Measurements from ENCODE around the gene TTLL12.

DNA sequence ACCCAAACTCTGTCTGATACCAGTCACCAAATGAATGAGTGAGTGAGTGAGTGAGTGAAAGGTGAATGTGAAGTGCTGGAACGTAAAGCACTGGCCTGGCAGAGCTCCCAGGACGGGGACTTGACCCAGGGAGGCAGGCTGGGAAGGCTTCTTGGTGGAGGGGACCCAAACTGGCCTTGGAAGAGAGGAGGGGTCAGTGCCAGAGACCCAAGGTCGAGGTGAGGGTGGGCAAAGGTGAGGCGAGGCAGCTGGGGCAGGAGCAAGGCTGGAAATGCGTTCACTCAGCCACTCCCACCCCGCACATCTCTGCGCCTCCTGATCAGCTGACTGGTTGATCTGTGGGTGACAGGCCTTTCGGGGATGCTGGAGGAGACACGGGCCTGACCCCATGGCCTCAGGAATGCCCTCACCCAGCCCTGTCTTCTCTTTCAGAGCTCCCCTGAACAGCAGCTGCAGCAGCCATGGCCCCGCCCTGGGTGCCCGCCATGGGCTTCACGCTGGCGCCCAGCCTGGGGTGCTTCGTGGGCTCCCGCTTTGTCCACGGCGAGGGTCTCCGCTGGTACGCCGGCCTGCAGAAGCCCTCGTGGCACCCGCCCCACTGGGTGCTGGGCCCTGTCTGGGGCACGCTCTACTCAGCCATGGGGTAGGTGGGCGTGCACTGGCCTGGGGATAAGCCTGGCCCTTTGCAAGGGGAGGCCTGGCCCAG is 28.0 kb downstream of the TTLL12 start:
- TF ChIP-seq, protein P1, sequence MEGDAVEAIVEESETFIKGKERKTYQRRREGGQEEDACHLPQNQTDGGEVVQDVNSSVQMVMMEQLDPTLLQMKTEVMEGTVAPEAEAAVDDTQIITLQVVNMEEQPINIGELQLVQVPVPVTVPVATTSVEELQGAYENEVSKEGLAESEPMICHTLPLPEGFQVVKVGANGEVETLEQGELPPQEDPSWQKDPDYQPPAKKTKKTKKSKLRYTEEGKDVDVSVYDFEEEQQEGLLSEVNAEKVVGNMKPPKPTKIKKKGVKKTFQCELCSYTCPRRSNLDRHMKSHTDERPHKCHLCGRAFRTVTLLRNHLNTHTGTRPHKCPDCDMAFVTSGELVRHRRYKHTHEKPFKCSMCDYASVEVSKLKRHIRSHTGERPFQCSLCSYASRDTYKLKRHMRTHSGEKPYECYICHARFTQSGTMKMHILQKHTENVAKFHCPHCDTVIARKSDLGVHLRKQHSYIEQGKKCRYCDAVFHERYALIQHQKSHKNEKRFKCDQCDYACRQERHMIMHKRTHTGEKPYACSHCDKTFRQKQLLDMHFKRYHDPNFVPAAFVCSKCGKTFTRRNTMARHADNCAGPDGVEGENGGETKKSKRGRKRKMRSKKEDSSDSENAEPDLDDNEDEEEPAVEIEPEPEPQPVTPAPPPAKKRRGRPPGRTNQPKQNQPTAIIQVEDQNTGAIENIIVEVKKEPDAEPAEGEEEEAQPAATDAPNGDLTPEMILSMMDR (IDR thresholded peaks at IDR 0.05), result no peak
- TF ChIP-seq POLR2A (IDR thresholded peaks at IDR 0.05), result no peak
